HepG2 (cell line): ENCODE data around the gene PPIL3. TPM values are rescaled to one million over a fixed set of nuclear protein-coding genes. Genes with fewer than 3 reads are reported as not detected.

Experiments used
- E2F1 ChIP-seq: sonication (generic); formaldehyde crosslinking; IDR thresholded peaks from 2 replicates; pipeline ENCODE4 v1.5.0; 2020; ENCODE audit warnings: missing genetic modification reagents
- IRX3 ChIP-seq: sonication (generic); formaldehyde crosslinking; IDR thresholded peaks from 2 replicates; pipeline ENCODE4 v1.8.1; 2023; ENCODE audit warnings: mild to moderate bottlenecking, low read depth, missing genetic modification reagents, borderline replicate concordance
- MLXIP ChIP-seq: sonication (generic); formaldehyde crosslinking; IDR thresholded peaks from 2 replicates; pipeline ENCODE4 v1.9.0; 2021; ENCODE audit warnings: missing genetic modification reagents, borderline replicate concordance
- MYNN ChIP-seq: sonication (generic); formaldehyde crosslinking; IDR thresholded peaks from 2 replicates; pipeline ENCODE4 v1.4.0; 2020; ENCODE audit warnings: mild to moderate bottlenecking, low read depth, missing genetic modification reagents
- PRMT3 ChIP-seq: sonication (generic); formaldehyde crosslinking; IDR thresholded peaks from 2 replicates; pipeline ENCODE4 v1.8.1; 2022; ENCODE audit warnings: low read depth, mild to moderate bottlenecking, moderate library complexity, missing genetic modification reagents, borderline replicate concordance
- RXRB ChIP-seq: IDR thresholded peaks from 2 replicates; pipeline ENCODE4 v1.6.1; 2016; ENCODE audit warnings: borderline replicate concordance, missing genetic modification reagents, missing compliant biosample characterization
- SIX1 ChIP-seq: sonication (generic); formaldehyde crosslinking; IDR thresholded peaks from 2 replicates; pipeline ENCODE4 v1.4.0; 2020; ENCODE audit warnings: missing genetic modification reagents, borderline replicate concordance
- TEAD2 ChIP-seq: sonication (generic); formaldehyde crosslinking; IDR thresholded peaks from 2 replicates; pipeline ENCODE4 v1.9.0; 2021; ENCODE audit warnings: missing genetic modification reagents
- ZBTB46 ChIP-seq: sonication (generic); formaldehyde crosslinking; IDR thresholded peaks from 2 replicates; pipeline ENCODE4 v1.4.0; 2020; ENCODE audit warnings: mild to moderate bottlenecking, missing genetic modification reagents, borderline replicate concordance
- ZBTB7A ChIP-seq: sonication (generic); formaldehyde crosslinking; IDR thresholded peaks from 2 replicates; pipeline ENCODE4 v1.8.0; 2022; ENCODE audit warnings: mild to moderate bottlenecking, missing genetic modification reagents
- ZNF232 ChIP-seq: sonication (generic); formaldehyde crosslinking; IDR thresholded peaks from 2 replicates; pipeline ENCODE4 v1.4.0; 2020; ENCODE audit warnings: missing genetic modification reagents, borderline replicate concordance
- ZNF280D ChIP-seq: sonication (generic); formaldehyde crosslinking; IDR thresholded peaks from 2 replicates; pipeline ENCODE4 v1.5.1; 2020; ENCODE audit warnings: mild to moderate bottlenecking, missing genetic modification reagents
- ZNF569 ChIP-seq: sonication (generic); formaldehyde crosslinking; IDR thresholded peaks from 2 replicates; pipeline ENCODE4 v1.5.0; 2020; ENCODE audit warnings: mild to moderate bottlenecking, missing genetic modification reagents, moderate library complexity, borderline replicate concordance
- ZZZ3 ChIP-seq: sonication (generic); formaldehyde crosslinking; IDR thresholded peaks from 2 replicates; pipeline ENCODE4 v1.4.0; 2020; ENCODE audit warnings: missing genetic modification reagents, mild to moderate bottlenecking, borderline replicate concordance
- polyA plus RNA-seq, 8 experiments: library from polyadenylated mRNA; depleted of rRNA in 3 of 8; stranded (reverse) in 7 of 8; unstranded in 1 of 8; fragments of >200 nt; fragmentation: Illumina TruSeq in 4 of 8; extraction: Trizol in 4 of 8; gene quantifications; 2 replicates each; pipeline versions ENCODE4 v1.2.1 to v1.2.3, GENCODE V29; 2011 to 2016; ENCODE audit warnings: low read depth in 4 of 8, missing spikeins in 1 of 8, mixed read lengths in 1 of 8; ENCODE audit not compliant: insufficient read depth in 1 of 8
- total RNA-seq, 5 experiments: library from RNA; depleted of rRNA; stranded (reverse); fragments of >200 nt; fragmentation: Illumina TruSeq; extraction: Trizol; gene quantifications; 2 replicates each; pipeline ENCODE4 v1.2.3, GENCODE V29; 2016; ENCODE audit warnings: low read depth in 1 of 5

PPIL3 gene
- total and polyA plus RNA-seq, 2 of the 13 experiments (the other 11 are each of a cell fraction or from before 2014, with no cell fraction given): 98.7 to 107 TPM

- TF ChIP-seq E2F1 (CRISPR knock-in tag) (no peak), TEAD2 (CRISPR knock-in tag) (no peak), PRMT3 (CRISPR knock-in tag) (no peak), ZBTB46 (CRISPR knock-in tag) (no peak), IRX3 (no peak), ZNF569 (CRISPR knock-in tag) (no peak), ZNF280D (CRISPR knock-in tag) (no peak), RXRB (peak; percentile 49; the same call in 1 of the 2 replicates), SIX1 (CRISPR knock-in tag) (no peak), MLXIP (no peak), ZZZ3 (no peak), ZBTB7A (CRISPR knock-in tag) (no peak), MYNN (CRISPR knock-in tag) (no peak), ZNF232 (CRISPR knock-in tag) (no peak)
These were observed 40.7 kb upstream of the PPIL3 start (continued) for GRCh38 chr2:200929334-200930249.
